SH-SY5Y (cell line): Measurements from ENCODE around the gene ATP10B.

ENCODE experiments used
- GATA2 ChIP-seq: IDR thresholded peaks from 2 replicates; pipeline ENCODE4 v1.6.1; 2011; ENCODE audit warnings: mild to moderate bottlenecking, low read depth, low read length
- GATA3 ChIP-seq: IDR thresholded peaks from 2 replicates; pipeline ENCODE4 v1.6.1; 2011; ENCODE audit warnings: low read depth, mild to moderate bottlenecking, low read length, moderate library complexity

DNA sequence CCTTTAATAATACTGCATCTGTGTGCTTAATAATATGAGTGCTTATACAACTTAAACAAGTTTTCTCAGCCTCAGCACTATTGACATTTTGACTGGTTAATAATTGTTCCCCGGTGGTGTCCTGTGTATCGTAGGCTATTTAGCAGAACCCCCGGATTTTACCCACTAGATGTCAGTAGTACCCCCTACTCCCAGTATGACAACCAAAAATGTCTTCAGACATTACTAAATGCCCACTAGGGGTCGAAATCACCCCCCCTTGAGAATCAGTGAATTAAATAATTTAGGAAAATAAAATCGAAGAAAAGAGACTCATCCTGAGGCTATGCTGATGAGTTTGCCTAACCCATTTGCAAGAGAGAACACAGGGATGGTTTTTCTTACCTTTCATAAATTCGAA, 166.3 kb downstream of the ATP10B start:
- TF ChIP-seq GATA3 (no peak), GATA2 (no peak)
